GM12891 (cell line): Measurements from ENCODE around the gene MAN1A1.
A peak's percentile ranks its signal among the peaks of the same experiment; 100 is the strongest.

Experiments used
- DNase-seq: peaks from one replicate; pipeline ENCODE4 v3.0.0; 2011; ENCODE audit warnings: low spot score; ENCODE audit not compliant: insufficient read length
- FAIRE-seq: peaks from 2 replicates; lab custom pipeline; 2011; peaks lifted over from hg19 to GRCh38; lab: Jason Lieb, UNC
- PAX5 ChIP-seq: IDR thresholded peaks from 2 replicates; pipeline ENCODE4 v1.6.1; 2011; ENCODE audit warnings: low read length, moderate library complexity, mild to moderate bottlenecking; ENCODE audit not compliant: insufficient read depth, severe bottlenecking
- POLR2A ChIP-seq: IDR thresholded peaks from 2 replicates; pipeline ENCODE4 v1.6.1; 2011; ENCODE audit warnings: low read depth, low read length, control low read depth
- POLR2AphosphoS5 ChIP-seq: IDR thresholded peaks from 2 replicates; pipeline ENCODE4 v1.6.1; 2011; ENCODE audit warnings: low read depth, low read length, control low read depth
- POU2F2 ChIP-seq: IDR thresholded peaks from 2 replicates; pipeline ENCODE4 v1.6.1; 2011; ENCODE audit warnings: low read depth, mild to moderate bottlenecking, control low read depth, low read length, moderate library complexity
- SPI1 ChIP-seq: IDR thresholded peaks from 2 replicates; pipeline ENCODE4 v1.6.1; 2011; ENCODE audit warnings: low read depth, low read length, control low read depth
- TAF1 ChIP-seq: IDR thresholded peaks from 2 replicates; pipeline ENCODE4 v1.6.1; 2011; ENCODE audit warnings: low read depth, low read length, control low read depth

MAN1A1 gene

GRCh38 chr6:119319694-119320093 lies 29.9 kb downstream of the MAN1A1 start:
- TF ChIP-seq POLR2AphosphoS5: no peak
- TF ChIP-seq TAF1: no peak
- no peak for TF ChIP-seq PAX5
- TF ChIP-seq POU2F2: no peak
- TF ChIP-seq POLR2A: no peak
- no peak for TF ChIP-seq SPI1
- FAIRE-seq: no peak

GRCh38 chr6:119318730-119319129 lies 30.8 kb downstream of the MAN1A1 start:
- FAIRE-seq (no peak), DNase-seq (no peak)
- TF ChIP-seq TAF1 (no peak), POLR2A (no peak), POLR2AphosphoS5 (no peak), PAX5 (no peak)

More at GRCh38 chr6:119319694-119320093, 29.9 kb downstream of the MAN1A1 start:
- DNase-seq: no peak

DNA sequence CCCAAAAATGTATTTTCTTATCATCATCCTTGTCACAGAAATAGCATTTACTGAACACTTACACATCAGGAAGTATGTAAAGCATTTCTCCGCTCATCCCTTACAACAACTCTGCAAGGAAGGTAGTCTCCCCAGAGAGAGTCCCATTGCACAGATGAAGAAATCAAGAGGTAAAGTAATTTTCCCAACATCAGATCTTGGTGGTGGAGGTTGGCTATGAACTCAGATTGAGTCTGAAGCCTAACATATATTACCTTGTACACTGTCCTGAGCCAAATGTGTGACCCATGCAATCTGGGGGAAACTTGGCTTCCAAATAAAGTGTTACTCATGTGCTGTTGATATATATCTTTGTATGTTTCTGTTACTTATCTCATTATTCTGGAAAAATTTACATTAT lies 31.4 kb downstream of the MAN1A1 start:
- no peak for DNase-seq
- TF ChIP-seq TAF1 (no peak), POLR2AphosphoS5 (no peak), POLR2A (no peak), SPI1 (no peak), PAX5 (no peak), POU2F2 (no peak)
- FAIRE-seq: no peak

DNA sequence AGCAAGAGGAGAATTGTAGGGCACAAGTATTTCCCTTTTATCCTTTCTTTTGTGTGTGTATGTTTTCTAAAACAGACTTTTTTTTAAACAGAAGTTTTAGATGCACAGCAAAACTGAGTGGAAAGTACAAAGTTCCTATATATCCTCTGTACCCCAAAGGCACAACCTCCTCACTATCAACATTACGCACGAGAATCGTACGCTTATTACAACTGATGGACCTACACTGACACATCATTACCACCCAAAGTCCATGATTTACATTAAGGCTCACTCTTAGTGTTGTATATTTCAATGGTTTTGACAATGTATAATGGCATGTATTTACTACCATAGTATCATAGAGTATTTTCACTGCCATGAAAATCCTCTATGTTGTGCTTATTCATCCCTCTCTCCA lies 32.6 kb downstream of the MAN1A1 start:
- TF ChIP-seq POU2F2: no peak
- TF ChIP-seq POLR2A: no peak
- no peak for TF ChIP-seq SPI1
- no peak for TF ChIP-seq TAF1
- no peak for TF ChIP-seq POLR2AphosphoS5
- TF ChIP-seq PAX5: no peak
- DNase-seq (no peak), FAIRE-seq (no peak)

DNA sequence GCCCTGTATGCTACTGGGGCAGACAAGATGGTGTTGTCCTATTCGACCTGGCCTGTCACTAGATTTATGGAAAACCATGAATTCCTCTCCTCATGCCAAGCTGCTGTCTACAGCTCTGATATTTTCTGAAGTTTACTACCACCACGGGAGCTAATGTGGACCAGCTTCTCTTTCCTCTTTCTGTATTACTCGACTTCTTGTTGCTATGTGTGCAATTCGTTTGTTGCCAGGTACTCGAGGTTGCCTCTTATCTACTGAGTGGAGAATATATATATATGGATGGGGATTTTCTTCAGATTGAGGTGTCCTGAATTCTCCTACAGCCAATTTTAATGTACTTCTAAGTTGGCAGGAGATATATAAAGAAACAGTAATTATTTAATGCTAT lies 34.7 kb downstream of the MAN1A1 start:
- no peak for FAIRE-seq
- TF ChIP-seq PAX5: no peak
- peak; percentile 24; the same call in 1 of the 2 replicates for TF ChIP-seq SPI1

GRCh38 chr6:119313937-119314884 lies 35.4 kb downstream of the MAN1A1 start:
- TF ChIP-seq POLR2AphosphoS5 (peak; percentile 72; the same call in 1 of the 2 replicates), POU2F2 (peak; percentile 52; the same call in 1 of the 2 replicates), POLR2A (peak; percentile 73), SPI1 (peak; percentile 91), PAX5 (no peak), TAF1 (peak; percentile 41; the same call in 1 of the 2 replicates)
- no peak for DNase-seq
- peak; percentile 92 for FAIRE-seq

More for the DNA sequence above, 34.7 kb downstream of the MAN1A1 start:
- DNase-seq: no peak

DNA sequence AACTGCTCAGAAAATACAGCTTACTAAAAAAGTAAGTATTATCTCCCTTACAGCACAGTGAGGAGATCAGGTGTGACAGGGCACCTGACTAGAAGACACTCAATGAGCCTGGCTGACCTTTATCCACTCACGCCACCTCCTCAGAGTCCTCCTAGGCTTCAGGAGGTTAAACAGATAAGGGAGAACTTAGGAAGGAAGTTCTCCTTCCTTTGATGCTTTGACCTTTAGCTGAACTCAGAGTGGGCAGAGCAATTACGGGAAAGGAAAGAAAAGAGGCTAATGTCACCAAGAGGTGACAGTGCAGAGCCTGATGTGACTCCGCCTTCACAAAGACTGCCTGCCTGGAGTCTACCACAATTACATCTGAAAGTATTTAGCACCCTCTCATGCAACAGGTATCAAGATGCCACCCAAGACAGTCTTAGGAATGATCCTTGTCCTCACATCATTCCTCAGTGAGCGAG lies 36.7 kb downstream of the MAN1A1 start:
- FAIRE-seq: peak; percentile 96
- TF ChIP-seq POU2F2: no peak
- TF ChIP-seq POLR2A: no peak
- no peak for TF ChIP-seq SPI1
- TF ChIP-seq POLR2AphosphoS5: no peak
- TF ChIP-seq PAX5: no peak
- TF ChIP-seq TAF1: no peak
- DNase-seq: no peak

- FAIRE-seq: no peak
- TF ChIP-seq SPI1 (no peak), POLR2AphosphoS5 (no peak), POLR2A (no peak), POU2F2 (no peak), TAF1 (no peak), PAX5 (no peak)
- no peak for DNase-seq
Observed at GRCh38 chr6:119312441-119312840, 37.1 kb downstream of the MAN1A1 start.

DNA sequence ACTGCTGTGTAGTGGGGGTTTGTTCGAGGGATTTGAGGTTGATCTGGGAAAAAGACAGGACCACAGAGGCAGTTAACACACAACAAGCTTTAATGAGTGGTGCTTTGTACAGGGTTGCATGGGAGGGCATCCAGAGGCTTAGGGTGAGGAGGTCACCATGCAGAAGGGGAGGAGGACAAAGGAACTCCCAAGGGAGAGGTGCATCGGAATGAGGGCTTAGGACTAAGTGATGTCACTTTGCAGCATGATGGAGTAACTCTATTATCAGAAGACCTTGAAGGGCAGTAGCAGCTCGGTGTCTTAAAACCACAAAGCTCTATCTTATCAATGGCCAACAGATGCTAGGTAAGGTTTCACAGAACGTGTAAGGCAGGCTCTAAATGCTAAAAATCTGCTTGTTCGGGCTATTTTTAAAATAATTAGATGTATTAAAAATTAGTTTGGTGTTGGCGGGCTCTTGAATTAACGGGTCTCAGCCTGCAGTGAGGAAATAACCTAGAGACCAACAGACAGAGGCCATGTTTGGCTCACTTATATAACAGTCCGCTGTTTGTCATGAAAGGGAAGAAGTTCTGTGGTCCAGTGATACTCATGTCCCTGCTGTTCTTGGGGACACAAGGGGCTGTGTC lies 37.9 kb downstream of the MAN1A1 start:
- DNase-seq: no peak
- FAIRE-seq: peak; percentile 9
- no peak for TF ChIP-seq TAF1
- TF ChIP-seq POLR2A: no peak
- TF ChIP-seq SPI1: no peak
- TF ChIP-seq PAX5: no peak
- no peak for TF ChIP-seq POLR2AphosphoS5
- no peak for TF ChIP-seq POU2F2
